DND-41 (cell line): ENCODE measurements around the gene PRMT3.

Experiments
- CTCF ChIP-seq: IDR thresholded peaks from 2 replicates; pipeline ENCODE4 v1.5.1; 2012; ENCODE audit warnings: borderline replicate concordance, low read length, moderate library complexity, mild to moderate bottlenecking; ENCODE audit not compliant: poor library complexity, severe bottlenecking; ENCODE audit errors: extremely low read depth
- EZH2 ChIP-seq: IDR thresholded peaks from 3 replicates; pipeline ENCODE4 v1.6.1; 2012; ENCODE audit warnings: borderline replicate concordance, low read depth, mild to moderate bottlenecking, moderate library complexity, low read length, inconsistent platforms; ENCODE audit not compliant: severe bottlenecking

- TF ChIP-seq EZH2 (no peak), CTCF (no peak)
Observed at GRCh38 chr11:20464518-20464917, 77.0 kb downstream of the PRMT3 start.
